PC-9 (cell line): ENCODE results near the gene TTC39A. TPM values are rescaled to one million over a fixed set of nuclear protein-coding genes. Genes with fewer than 3 reads are reported as not detected.

ENCODE experiments used
- BruUV-seq: library from RNA; stranded (reverse); fragments of 400-500 nt; replicated peaks from 2 replicates; lab custom pipeline; 2021; lab: Mats Ljungman, UMichigan
- CTCF ChIA-PET: fragments of 300-600 bp; sonication (Branson Sonifier 250); formaldehyde crosslinking; loops from one replicate; lab custom pipeline; 2022; ENCODE audit warnings: antibody characterized with exemption; lab: Charles Lee
- POLR2A ChIA-PET: fragments of 300-600 bp; sonication (Branson Sonifier 250); formaldehyde crosslinking; loops from one replicate; lab custom pipeline; 2022; ENCODE audit warnings: antibody characterized with exemption; ENCODE audit not compliant: unreplicated experiment; lab: Charles Lee
- DNase-seq, 2 experiments: peaks; one replicate each; pipeline versions ENCODE4 v3.0.0 to v3.0.0-alpha.2; 2015 to 2022; ENCODE audit warnings: mixed read lengths in 1 of 2
- H2AFZ ChIP-seq: fragments of 200-600 bp; sonication (generic); 2 replicates; pipeline ENCODE4 v1.8.1; 2017; ENCODE audit warnings: antibody characterized with exemption
- H3F3A ChIP-seq: fragments of 200-600 bp; sonication (generic); 2 replicates; pipeline ENCODE4 v1.8.1; 2017; ENCODE audit warnings: antibody characterized with exemption, mild to moderate bottlenecking, low read depth; ENCODE audit not compliant: insufficient read depth
- H3K27ac ChIP-seq: fragments of 200-600 bp; sonication (generic); 2 replicates; pipeline ENCODE4 v1.6.1; 2016; ENCODE audit warnings: mixed run types
- H3K27me3 ChIP-seq: fragments of 200-600 bp; sonication (generic); 2 replicates; pipeline ENCODE4 v1.6.1; 2016; ENCODE audit warnings: low read depth, mixed run types; ENCODE audit not compliant: insufficient read depth
- H3K36me3 ChIP-seq: fragments of 200-600 bp; sonication (generic); 2 replicates; pipeline ENCODE4 v1.6.1; 2016; ENCODE audit warnings: low read depth, mixed run types
- H3K4me1 ChIP-seq: fragments of 200-600 bp; sonication (generic); replicated peaks from 2 replicates; pipeline ENCODE4 v1.6.1; 2016; ENCODE audit warnings: mixed run types; ENCODE audit not compliant: insufficient read depth
- H3K4me2 ChIP-seq: fragments of 200-600 bp; sonication (generic); 2 replicates; pipeline ENCODE4 v1.6.1; 2017; ENCODE audit warnings: mixed run types
- H3K4me3 ChIP-seq: fragments of 200-600 bp; sonication (generic); 2 replicates; pipeline ENCODE4 v1.6.1; 2016; ENCODE audit warnings: mixed run types
- H3K79me2 ChIP-seq: fragments of 200-600 bp; sonication (generic); 2 replicates; pipeline ENCODE4 v1.6.1; 2017; ENCODE audit warnings: low read depth, mixed run types
- H3K9me2 ChIP-seq: fragments of 200-600 bp; sonication (generic); 2 replicates; pipeline ENCODE4 v1.8.1; 2017; ENCODE audit warnings: mild to moderate bottlenecking; ENCODE audit not compliant: insufficient read depth
- H3K9me3 ChIP-seq: fragments of 200-600 bp; sonication (generic); 2 replicates; pipeline ENCODE4 v1.8.1; 2016; ENCODE audit warnings: low read depth; ENCODE audit not compliant: insufficient read depth
- H4K20me1 ChIP-seq: fragments of 200-600 bp; sonication (generic); 2 replicates; pipeline ENCODE4 v1.8.1; 2017; ENCODE audit not compliant: insufficient read depth
- EZH2 ChIP-seq: fragments of 200-600 bp; sonication (generic); IDR thresholded peaks from 2 replicates; pipeline ENCODE4 v1.8.0; 2017; ENCODE audit warnings: antibody characterized with exemption, low read depth
- intact Hi-C: fragments of 100-400 bp; cut with micrococcal nuclease; formaldehyde crosslinking; loops from one replicate; pipeline ENCODE4 v1.10.0; 2022; ENCODE audit not compliant: unreplicated experiment
- total RNA-seq: library from RNA; stranded (reverse); gene quantifications from 2 replicates; pipeline ENCODE4 v1.2.3, GENCODE V29; 2021
- TF ChIP-seq, protein P1 (sequence below): fragments of 200-600 bp; sonication (generic); conservative IDR thresholded peaks from 2 replicates; pipeline ENCODE4 v1.6.1; 2017; ENCODE audit warnings: mixed run types, antibody characterized with exemption, mild to moderate bottlenecking, moderate library complexity

Gene TTC39A
- total RNA-seq, 1 experiment from 2014 or later: 7.3 TPM

- H2AFZ ChIP-seq: no peak overlapping the region
- no peaks in the 10 kb centered on the region for H3K9me2 ChIP-seq
- H3K36me3 ChIP-seq: no peaks in the 10 kb centered on the region
- peaks cover 67% of the 10 kb centered on the region for H3K79me2 ChIP-seq
- DNase-seq: no peak
- CTCF ChIA-PET: interaction anchor here (0.6 to 1.0 kb wide), 2 partner anchors 266 to 384 kb away, joined by 3 read pairs; no protein-coding TSS in a partner anchor
- no peaks in the 10 kb centered on the region for H3K9me3 ChIP-seq
- H4K20me1 ChIP-seq: peaks cover 33% of the 10 kb centered on the region
- no peak for TF ChIP-seq EZH2
- TF ChIP-seq, protein P1, sequence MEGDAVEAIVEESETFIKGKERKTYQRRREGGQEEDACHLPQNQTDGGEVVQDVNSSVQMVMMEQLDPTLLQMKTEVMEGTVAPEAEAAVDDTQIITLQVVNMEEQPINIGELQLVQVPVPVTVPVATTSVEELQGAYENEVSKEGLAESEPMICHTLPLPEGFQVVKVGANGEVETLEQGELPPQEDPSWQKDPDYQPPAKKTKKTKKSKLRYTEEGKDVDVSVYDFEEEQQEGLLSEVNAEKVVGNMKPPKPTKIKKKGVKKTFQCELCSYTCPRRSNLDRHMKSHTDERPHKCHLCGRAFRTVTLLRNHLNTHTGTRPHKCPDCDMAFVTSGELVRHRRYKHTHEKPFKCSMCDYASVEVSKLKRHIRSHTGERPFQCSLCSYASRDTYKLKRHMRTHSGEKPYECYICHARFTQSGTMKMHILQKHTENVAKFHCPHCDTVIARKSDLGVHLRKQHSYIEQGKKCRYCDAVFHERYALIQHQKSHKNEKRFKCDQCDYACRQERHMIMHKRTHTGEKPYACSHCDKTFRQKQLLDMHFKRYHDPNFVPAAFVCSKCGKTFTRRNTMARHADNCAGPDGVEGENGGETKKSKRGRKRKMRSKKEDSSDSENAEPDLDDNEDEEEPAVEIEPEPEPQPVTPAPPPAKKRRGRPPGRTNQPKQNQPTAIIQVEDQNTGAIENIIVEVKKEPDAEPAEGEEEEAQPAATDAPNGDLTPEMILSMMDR: no peak
- H3K27ac ChIP-seq: peak overlapping the region; percentile 73
- BruUV-seq: no TSS peak
- H3K4me3 ChIP-seq: peak overlapping the region; percentile 99
- H3K27me3 ChIP-seq: no peaks in the 10 kb centered on the region
- peaks cover 24% of the 10 kb centered on the region for H3F3A ChIP-seq
- POLR2A ChIA-PET: interaction anchor here (0.5 kb wide), 1 partner anchor 644 kb away, joined by 11 read pairs; no protein-coding TSS in a partner anchor
- intact Hi-C loops: no loop called here
- peak overlapping the region; percentile 98 for H3K4me2 ChIP-seq
- H3K4me1 ChIP-seq: peaks cover 50% of the 10 kb centered on the region
These were observed 92.3 kb downstream of the TTC39A start for GRCh38 chr1:51238034-51238403.

DNA sequence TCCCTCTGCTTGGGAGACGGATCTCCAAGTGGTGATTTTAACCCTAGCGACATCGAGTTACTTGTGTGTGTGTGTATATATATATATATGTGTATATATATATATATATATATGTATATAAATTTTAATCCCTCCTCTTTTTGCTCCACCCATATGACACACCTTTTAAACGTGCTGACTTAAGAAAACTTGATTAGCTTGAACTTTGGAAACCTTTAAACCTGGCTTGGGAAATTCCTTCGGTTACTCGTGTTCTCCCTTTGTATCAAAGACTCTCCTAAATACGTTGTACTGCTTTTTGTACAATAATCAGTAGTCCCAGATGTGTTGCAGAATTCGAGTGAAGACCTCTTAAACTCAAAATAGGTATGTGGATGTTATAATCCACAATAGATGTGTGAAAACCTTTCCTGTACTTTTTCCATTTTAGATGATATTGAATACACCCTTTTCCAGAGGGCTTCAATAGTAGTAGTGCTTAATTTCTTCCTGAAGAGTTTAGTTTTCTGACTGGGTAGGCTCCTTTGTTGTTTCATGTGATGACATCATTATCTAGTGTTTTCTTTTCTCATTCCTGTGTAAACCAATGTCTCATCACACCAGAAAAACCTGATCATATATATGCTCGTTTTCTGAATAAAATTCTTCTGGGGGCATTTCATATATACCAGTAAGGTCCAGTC, 92.9 kb downstream of the TTC39A start:
- H3K9me2 ChIP-seq: no peaks in the 10 kb centered on the region
- intact Hi-C loops: loop anchor here (2.0 kb wide), 2 partner anchors 59 to 641 kb away; partner anchors contain the start of gene NRDC
- no peaks in the 10 kb centered on the region for H3K9me3 ChIP-seq
- ChIA-PET CTCF (interaction anchor here (1.0 kb wide), 1 partner anchor 265 kb away, joined by 3 read pairs; no protein-coding TSS in a partner anchor), POLR2A (interaction anchor here (0.5 to 0.6 kb wide), 2 partner anchors 13 to 645 kb away, joined by 3 to 11 read pairs; no protein-coding TSS in a partner anchor)
- H3K4me1 ChIP-seq: peaks cover 50% of the 10 kb centered on the region
- H3K4me2 ChIP-seq: peak overlapping the region; percentile 98
- peaks cover 24% of the 10 kb centered on the region for H3F3A ChIP-seq
- DNase-seq: peak in 1 of 2 experiments; percentile 58
- 0 out of 2 replicates have a peak overlapping the region, but pooled peaks have one; percentile 90 for H2AFZ ChIP-seq
- no peak for TF ChIP-seq EZH2
- no peaks in the 10 kb centered on the region for H3K36me3 ChIP-seq
- H3K79me2 ChIP-seq: peaks cover 61% of the 10 kb centered on the region
- BruUV-seq: no TSS peak
- peak overlapping the region; percentile 73 for H3K27ac ChIP-seq
- peak overlapping the region; percentile 99 for H3K4me3 ChIP-seq
- H4K20me1 ChIP-seq: peaks cover 32% of the 10 kb centered on the region
- no peaks in the 10 kb centered on the region for H3K27me3 ChIP-seq

Other genes starting within 250 kb of the TTC39A start
- not detected in 2 replicates for gene C1orf185, start 228.3 kb downstream of the TTC39A start, total RNA-seq
- gene RNF11, start 94.3 kb downstream of the TTC39A start, total RNA-seq: 63.0 and 73.2 TPM in 2 replicates
- gene EPS15, start 188.7 kb upstream of the TTC39A start, total RNA-seq: 60.1 and 61.0 TPM in 2 replicates